ENCODE measurements around the gene SPSB4.

Gene SPSB4

DNA sequence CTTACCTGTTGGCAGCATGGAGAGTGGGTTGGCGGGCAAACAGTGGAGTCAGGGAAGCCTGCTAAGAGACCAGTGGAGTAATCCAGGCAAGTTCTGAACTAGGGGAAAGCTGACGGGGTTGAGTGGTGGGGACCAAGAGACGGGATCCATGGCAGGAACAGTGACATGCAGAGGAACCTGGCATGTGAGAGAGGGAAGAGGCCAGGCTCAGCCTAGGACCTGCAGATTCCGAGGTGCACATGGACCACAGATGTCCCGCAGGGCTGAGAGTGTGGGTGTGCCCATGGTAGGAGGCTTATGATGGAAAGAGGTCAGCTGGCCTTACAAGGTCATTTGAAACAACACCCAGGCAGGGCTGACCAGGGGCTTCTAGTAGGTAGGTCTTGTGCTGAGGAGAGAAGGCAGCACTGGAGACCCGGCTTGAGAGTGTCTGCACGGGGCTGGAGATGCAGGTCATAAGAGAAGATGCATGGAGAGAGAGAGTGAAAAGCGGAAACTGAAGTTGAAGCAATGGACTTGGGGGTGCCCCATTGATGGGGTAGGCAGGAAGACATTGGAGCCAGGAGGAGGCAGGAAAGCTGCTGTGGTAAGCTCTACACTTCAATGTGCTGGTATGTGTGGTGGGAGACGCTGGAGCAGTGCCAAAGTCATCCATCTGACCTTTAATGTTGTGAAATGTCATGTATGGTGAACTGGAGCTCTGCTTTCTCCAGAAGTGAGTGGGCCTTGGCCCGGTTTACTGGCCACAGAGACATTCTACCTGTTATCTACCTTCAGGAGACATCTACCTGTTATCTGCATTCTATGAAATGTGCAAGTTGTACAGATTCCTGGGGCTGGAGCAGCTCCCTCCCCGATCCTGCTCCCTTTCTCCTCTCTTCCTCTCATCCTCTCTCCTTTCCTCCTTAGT lies 4.6 kb downstream of the SPSB4 start:
- DNase-seq, result no peak

DNA sequence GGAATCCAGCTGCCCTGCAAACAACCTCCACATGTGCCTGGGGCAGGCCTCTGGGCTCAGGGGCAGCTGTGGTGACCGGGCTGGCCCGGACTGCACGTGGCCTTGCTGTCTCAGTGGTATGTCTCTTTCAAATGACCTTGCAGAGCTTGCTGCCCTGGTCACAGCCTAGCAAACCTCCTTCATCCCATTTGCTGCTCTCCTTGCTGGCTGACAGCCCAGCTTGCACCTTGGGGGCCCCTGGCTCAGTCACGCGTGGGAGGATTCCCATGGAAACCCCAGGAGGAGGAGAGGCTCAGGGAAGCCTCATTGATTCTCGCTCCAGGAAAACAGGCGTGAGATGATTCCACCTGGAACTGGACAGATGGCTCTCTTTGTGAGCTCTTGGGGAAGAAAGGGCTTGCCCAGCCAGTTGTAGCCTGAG lies 5.6 kb downstream of the SPSB4 start:
- no peak for DNase-seq

DNA sequence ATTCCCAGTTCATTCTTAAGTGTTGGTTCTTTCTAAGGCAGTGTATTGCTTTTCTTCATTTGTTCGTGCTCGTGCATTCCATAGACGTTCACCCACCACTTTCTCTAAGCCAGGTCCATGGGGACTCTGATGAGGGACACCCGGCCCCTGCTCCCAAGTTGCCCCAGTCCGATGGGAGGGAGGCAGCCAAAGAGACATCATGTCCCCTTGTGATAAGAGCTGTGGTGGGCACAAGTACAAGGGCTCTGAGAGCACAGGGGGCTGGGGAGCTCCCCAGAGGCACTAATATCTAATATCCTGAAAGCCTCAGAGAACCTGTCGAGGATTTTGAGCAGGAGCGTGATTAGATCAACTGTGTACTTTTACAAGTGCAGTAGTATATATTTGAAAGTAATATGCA lies 6.3 kb downstream of the SPSB4 start:
- no peak for DNase-seq

DNA sequence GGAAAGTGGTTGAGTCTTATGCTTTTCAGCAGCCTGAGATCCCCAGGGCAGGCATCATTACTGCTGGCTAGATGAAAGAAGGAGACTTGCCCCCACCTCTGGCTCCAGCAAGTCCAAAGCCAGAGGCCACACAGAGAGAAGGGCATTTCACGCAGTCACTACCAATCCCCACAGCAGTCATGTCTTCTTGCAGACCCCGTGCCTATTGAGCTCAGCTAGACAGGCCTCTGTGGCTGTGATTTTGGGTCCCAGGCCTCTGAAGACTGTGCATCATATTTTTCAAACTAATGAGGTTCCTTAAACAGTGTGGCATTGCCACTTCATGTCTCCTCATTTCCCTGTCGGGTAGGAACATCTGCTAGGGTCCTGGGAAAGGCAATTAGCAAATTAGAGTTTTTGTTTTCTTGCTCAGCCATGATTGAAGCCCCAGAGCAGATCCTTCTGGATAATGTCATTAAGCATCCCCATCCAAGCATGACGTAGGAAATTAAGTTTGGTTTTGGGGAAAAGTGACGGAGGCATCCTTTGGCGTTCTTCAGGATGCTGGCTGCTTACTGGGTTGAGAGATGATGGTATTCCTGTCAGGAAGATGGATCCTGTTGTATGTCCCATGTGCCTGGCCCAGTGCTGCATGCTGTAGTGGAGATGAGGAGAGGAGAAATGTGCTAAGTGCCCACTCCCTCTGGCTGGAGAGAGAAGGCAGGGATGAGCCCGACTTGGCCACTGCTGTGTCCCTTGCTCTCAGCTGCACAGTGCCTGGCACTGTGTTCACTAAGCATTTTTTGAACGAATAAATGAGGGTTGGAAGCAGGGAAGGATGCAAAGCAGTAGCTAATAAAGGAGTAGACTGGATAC lies 7.0 kb downstream of the SPSB4 start:
- DNase-seq, result no peak

DNA sequence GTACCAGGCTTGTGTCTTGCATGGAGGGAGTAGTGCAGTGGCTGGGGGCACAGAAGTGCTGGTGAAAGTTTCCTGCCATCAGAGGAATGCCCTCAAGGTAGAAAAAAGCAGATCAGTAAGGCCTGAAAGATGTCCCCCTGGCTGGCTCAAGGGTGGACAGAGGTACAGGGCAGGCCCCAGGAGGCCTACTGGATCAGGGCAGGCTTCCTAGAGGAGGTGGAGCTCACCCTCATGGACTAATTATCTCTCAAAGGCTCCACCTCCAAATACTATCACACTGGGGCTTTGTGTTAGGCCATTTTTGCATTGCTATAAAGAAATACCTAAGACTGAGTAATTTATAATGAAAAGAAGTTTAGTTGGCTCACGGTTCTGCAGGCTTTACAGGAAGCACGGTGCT lies 7.8 kb downstream of the SPSB4 start:
- DNase-seq, result no peak

DNA sequence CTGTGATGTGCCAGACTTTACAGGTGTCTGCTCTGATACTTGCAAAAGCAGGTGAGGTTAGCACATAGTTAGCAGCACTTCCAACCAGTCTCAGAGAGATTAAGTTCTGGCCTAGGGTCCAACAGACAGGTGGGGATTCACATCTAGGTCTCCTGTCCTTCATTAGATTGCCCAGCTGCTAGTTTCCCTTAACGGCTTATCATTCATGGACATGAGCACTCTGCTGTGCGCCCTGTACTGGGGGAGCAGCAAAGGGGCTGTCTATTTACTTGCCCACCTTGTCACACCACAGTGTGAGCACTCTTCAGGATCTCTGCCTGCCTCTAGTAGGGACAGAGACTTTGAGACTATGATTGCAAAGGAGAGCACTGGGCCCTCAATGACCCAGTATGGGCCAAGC lies 8.7 kb downstream of the SPSB4 start:
- no peak for DNase-seq

DNA sequence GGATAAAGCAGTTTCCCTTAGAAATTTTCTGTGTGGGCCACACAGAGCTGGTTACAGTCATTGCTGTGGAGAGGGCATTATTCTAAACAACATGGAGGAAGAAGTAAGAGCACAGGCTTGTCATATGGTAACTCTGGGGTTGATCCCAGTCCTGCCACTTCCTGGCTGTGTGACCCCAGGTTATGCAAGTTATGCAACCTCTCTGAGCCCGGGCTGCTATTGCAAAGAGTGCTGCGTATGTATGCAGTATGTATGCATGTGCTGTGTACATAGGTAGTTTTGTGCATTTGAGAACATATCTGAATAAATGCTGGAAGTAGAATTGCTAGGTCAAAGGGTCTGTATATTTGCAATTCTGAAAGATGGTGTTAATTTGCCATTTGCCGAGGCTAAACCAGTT lies 9.2 kb downstream of the SPSB4 start:
- no peak for DNase-seq

DNA sequence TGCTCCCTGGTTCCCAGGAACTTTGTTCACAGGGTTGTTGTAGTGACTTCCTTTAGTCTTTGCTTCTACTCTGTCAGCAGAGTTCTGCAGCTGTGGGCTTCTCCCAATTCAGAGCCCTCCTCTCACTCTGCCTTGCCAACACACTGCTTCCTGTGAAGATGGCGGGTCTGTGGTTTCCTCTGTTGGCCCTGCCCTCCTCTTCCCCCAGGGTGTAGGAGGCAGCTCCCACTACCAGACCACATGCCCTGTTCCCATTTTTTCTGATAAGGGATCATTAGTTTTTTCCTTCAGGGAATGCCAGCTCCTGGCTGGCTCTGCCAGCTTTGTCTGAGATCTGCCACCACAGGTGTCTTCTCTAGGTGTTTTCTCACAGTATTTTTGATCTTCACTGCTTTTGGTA lies 12.7 kb downstream of the SPSB4 start:
- no peak for DNase-seq

DNA sequence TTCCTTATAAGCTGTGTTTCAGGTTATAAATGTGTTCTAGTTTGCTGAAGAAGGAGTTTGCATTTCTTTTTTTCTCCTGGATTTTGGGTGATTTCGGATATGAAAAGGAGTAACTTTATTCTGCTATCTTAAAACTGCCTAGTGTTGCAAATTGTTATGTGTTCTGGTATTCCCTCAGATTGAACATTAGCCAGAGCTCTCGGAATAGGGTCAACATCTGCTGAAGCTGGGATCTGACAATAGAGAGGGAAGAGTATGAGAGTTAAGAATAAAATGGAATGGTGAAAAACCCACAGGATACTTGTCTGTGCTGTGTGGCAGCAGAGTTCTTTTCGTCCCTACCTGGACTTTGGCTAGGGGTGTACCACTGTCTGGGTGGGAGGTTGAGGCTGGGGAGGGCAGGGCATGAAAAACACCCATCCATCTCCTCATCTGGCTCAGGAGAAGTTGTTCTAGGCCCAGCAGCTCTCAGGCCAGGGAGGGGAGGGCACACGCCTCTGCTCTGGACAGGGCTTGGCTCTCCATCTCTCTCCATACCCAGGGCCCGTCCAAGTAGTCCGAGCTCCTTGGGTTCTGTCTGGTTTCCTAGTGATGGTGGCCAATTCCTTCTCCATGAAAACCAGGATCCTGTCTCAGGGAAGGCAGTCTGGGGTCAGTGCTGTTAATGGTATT lies 13.2 kb downstream of the SPSB4 start:
- no peak for DNase-seq

DNA sequence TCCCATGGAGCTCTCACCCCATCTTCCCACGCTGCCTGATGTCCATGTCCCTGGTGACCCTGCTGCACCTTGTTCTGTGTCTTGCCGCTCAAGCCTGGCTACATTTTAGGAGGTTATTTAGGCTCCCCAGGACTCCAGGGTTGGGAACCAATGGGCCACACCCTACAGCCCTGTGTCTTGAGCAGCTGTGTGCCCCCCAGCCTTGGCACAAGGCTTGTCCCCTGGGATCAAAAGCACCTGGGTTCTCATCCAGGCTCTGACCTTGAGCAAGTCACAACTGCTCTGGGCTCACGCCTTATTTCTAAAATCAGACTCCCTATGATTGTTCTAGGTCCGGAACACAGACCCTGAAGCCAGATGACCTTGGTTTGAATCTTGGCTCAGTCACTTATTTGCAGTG lies 14.1 kb downstream of the SPSB4 start:
- no peak for DNase-seq

DNA sequence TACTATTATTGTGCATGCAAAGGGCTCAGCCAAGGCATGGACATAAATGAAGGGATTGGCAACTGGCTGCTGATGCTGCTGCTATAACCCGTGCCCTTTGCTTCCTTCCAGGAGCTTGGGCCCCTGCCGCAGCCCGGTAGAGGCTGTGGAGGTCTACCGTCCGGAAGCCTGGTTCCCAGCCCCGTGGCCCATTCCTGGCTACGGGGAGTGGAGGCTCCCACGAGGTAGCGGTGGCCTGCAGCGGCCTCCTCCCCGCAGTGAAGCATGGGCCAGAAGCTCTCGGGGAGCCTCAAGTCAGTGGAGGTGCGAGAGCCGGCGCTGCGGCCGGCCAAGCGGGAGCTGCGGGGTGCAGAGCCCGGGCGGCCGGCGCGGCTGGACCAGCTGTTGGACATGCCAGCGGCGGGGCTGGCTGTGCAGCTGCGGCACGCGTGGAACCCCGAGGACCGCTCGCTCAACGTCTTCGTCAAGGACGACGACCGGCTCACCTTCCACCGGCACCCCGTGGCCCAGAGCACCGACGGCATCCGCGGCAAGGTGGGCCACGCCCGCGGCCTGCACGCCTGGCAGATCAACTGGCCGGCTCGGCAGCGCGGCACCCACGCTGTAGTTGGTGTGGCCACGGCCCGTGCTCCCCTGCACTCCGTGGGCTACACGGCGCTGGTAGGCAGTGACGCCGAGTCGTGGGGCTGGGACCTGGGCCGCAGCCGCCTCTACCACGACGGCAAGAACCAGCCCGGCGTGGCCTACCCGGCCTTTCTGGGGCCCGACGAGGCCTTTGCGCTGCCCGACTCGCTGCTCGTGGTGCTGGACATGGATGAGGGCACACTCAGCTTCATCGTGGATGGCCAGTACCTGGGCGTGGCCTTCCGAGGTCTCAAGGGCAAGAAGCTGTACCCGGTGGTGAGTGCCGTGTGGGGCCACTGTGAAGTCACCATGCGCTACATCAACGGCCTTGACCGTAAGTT lies 15.0 kb downstream of the SPSB4 start:
- DNase-seq, result no peak

DNA sequence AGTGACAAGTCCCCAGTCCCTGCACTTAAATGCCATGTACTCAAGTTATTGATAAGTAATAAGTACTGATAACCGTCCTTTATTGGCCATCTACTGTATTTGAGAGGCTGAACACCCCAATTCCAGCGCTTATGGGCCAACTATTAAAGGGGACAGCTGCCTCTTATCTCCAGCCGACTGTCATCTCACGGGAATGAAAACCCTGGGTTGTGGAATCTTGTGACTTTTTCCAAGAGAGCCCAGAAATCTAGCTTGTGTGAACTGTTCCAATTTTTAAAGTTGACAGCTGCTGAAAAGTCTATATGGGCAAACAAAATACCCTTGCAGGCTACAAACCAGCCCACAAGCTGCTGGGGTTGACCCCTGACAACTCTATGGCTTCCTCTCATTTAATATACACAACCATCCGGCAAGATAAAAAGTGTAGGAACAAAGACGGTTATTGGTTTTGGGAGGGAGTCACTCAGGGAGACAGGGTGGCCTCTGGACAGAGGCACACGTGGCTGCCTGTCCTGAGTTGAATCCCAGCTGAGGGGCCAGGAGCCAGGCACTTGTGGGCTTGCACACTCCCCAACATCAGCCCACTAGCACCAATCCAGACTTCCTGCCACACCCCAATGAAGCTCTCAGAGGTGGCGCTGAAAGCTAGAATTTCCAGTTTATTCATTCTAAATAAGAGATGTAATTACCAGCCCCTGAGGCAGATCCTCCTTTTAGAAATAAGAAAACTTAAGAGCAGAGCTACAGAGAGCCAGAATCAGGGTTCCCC lies 16.2 kb downstream of the SPSB4 start:
- DNase-seq, result no peak

DNA sequence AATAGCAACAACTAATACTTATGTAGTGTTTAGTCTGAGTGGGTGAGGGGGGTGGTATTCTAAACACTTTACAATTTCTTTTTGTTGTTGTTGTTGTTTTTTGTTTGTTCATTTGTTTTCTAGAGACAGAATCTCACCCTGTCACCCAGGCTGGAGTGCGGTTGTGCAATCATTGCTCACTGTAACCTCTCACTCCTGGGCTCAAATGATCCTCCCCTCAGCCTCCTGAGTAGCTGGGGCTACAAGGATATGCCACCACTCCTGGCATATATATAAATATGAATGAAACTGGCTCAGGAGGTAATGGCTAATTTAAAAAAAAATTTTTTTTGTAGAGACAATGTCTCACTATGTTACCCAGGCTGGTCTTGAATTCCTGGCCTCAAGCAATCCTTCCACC lies 19.1 kb downstream of the SPSB4 start:
- DNase-seq, result no peak

DNA sequence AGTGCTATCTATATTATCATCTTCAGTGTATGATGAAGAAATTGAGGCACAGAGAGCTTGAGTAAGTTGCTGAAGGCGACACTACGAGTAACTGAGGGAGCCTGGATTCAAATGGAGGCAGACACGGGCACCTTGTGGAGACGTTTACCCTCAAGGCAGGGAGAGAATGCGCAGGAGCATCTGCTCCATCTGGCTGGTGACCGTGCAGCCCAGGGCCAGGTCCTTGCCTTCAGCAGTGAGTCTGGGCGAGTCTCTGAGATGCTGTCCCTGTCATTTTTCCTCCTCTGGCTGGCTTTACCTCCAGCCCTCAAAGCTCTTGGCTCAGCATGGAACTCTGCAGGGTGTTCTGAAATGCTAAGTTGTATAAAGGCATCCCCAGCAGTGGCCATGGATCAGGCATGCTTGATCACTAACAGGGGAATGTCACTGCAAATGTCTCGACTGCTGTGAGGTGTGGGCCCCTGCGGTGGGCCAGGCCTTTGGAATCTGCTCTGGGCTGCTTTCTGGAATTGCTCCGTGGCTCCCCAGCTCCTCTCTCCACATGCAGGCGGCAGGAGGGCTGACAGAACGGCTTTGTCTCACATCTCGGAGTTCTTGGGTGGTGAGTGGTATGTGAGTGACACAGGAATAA lies 19.7 kb downstream of the SPSB4 start:
- no peak for DNase-seq

DNA sequence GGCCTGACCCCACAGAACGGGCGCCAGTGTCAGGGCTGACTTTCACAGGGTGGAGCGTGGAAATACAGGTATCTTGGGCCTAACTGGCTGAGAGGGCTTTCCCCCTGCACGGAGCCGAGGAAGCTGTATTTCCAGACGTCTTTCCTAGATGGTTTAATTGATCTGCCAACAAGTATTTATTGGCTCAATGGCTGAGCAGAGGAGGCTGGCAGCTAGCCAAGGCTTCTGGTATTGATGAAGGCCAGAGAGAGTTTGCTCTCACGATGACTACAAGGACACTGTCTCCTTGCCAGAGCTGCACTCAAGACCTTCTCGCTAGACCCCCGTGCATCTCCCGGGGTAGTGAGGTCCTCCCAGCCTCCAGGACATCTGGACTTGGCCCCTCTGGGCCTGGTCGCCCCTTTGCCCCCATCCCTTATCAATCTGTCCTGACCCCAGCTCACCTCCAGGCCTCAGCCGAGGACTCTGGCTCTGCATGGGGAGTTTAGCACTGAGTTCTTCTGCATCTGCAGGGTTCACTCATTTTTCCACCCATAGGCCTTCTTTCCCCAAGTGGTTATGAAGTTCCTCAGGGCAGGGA lies 20.6 kb downstream of the SPSB4 start:
- DNase-seq, result no peak

DNA sequence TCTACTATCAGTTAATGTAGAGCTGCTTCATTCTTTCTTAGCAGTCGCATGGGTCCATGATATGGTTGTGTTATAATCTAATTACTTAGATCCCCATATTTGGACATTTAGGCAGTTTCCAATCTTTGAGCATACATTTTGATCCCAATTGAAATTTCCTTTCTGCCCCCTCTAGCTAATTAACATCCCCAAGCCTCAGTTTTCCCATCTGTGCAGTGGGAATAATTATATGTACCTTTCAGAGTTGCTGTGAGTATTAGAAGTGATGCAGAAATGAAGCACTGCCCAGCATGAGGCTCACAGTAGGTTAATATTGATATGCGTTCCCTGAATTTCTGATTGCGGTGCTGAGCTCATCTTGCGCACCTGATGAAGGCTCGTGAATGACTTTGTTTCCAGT lies 21.8 kb downstream of the SPSB4 start:
- DNase-seq, result no peak

DNA sequence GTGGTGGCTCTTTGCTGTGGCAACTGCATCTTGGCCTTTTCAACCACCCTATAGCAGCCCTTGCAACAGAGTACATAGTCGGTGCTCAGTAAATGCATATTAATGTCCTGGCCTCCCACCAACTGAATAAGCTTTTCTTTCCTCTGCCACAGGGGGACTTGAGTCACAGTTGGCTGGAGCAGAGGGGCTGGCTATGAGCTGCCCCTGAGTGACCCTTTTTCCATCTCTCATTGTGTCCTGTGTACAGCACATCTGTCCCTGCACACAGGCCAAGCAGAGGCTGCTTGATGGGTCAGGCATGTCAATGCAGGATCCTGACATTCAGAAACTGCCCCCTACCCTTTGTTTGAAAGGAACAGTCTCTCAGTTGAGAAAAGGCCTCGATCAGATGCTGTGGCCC lies 22.4 kb downstream of the SPSB4 start:
- DNase-seq, result no peak

DNA sequence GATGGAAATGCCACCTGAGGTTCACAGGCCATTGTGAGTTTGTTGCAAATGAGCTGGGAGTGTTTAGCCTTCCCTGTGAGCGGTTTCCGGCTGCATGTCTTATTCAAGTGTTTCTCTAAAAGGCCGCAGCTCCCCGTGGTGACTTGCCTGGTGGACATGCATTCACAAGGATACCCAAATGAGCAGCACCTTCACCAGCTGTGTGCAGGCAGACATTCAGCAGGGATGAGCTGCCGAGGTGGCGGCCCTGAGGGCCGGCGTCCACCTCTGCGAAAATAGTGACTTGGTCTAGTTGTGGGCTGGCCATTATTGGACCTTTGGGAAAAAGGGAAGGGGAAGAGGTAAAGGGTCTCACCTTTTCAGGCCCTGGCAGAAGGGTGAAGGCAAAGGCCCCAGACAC lies 23.4 kb downstream of the SPSB4 start:
- DNase-seq, result no peak

DNA sequence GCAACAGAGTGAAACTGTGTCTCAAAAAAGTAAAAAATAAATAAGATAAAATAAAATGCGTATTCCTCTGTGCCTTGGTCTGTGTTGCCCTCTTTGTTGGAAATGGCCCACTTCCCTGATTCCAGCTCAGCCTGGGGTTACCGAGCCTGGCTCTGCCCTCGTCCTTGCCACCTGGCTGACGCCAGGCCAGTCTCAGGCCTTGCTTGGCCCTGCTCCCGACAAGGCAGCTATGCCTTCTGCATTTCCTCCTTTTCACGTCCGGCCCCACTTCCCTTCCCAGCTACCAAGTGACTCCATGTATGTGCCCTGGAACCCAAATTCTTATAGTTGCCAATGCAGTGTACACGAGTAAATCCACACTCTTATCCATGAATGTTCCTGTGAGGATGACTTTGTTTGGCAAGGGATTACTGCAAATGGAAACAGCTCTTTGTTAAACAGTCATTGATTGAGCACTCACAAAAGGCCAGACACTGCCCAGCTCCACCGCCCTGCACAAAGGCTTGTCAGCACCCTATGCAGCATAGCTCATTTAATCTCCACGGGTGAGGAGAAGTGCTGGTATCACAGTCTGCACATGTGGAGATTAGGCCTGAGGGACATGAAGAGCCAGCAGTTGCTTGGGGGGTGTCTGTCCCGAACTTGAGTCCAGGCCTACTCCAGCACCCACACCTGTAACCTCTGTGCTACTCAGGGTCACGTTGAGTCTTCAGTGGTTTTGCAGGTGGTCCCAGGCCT lies 25.1 kb downstream of the SPSB4 start:
- DNase-seq, result no peak
